GM12891 (cell line): Measurements from ENCODE around the gene NPAS1.

Experiments used
- POLR2A ChIP-seq: IDR thresholded peaks from 2 replicates; pipeline ENCODE4 v1.6.1; 2011; ENCODE audit warnings: low read depth, low read length, control low read depth
- POLR2AphosphoS5 ChIP-seq: IDR thresholded peaks from 2 replicates; pipeline ENCODE4 v1.6.1; 2011; ENCODE audit warnings: low read depth, low read length, control low read depth
- POU2F2 ChIP-seq: IDR thresholded peaks from 2 replicates; pipeline ENCODE4 v1.6.1; 2011; ENCODE audit warnings: low read depth, mild to moderate bottlenecking, control low read depth, low read length, moderate library complexity
- SPI1 ChIP-seq: IDR thresholded peaks from 2 replicates; pipeline ENCODE4 v1.6.1; 2011; ENCODE audit warnings: low read depth, low read length, control low read depth
- TAF1 ChIP-seq: IDR thresholded peaks from 2 replicates; pipeline ENCODE4 v1.6.1; 2011; ENCODE audit warnings: low read depth, low read length, control low read depth

- TF ChIP-seq POLR2AphosphoS5 (no peak), POLR2A (no peak), SPI1 (no peak), TAF1 (no peak), POU2F2 (no peak)
Measured at GRCh38 chr19:47066376-47067214, 47.0 kb downstream of the NPAS1 start.
